ENCODE data around the gene FEZ2.

GRCh38 chr2:36559221-36559942 lies 38.6 kb downstream of the FEZ2 start:
- TF ChIP-seq, protein P1, sequence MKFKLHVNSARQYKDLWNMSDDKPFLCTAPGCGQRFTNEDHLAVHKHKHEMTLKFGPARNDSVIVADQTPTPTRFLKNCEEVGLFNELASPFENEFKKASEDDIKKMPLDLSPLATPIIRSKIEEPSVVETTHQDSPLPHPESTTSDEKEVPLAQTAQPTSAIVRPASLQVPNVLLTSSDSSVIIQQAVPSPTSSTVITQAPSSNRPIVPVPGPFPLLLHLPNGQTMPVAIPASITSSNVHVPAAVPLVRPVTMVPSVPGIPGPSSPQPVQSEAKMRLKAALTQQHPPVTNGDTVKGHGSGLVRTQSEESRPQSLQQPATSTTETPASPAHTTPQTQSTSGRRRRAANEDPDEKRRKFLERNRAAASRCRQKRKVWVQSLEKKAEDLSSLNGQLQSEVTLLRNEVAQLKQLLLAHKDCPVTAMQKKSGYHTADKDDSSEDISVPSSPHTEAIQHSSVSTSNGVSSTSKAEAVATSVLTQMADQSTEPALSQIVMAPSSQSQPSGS (CRISPR knock-in tag; IDR thresholded peaks at IDR 0.05): no peak
- TF ChIP-seq RELA (CRISPR knock-in tag; IDR thresholded peaks at IDR 0.05) (no peak), YY1 (IDR thresholded peaks at IDR 0.05; ENCODE audit: insufficient read depth, insufficient replicate concordance, low read depth, low read length) (no peak), EP300 (IDR thresholded peaks at IDR 0.05; ENCODE audit: low read depth in 2 of 2, low read length in 2 of 2) (no peak), EP300 (CRISPR knock-in tag; IDR thresholded peaks at IDR 0.05; ENCODE audit: borderline replicate concordance) (no peak), CCAR2 (optimal IDR thresholded peaks at IDR 0.05; ENCODE audit: low read depth, low read length) (no peak), ZBTB20 (CRISPR knock-in tag; IDR thresholded peaks at IDR 0.05; ENCODE audit: borderline replicate concordance, low read depth) (no peak), ELF1 (CRISPR knock-in tag; IDR thresholded peaks at IDR 0.05) (no peak), ZSCAN30 (CRISPR knock-in tag; IDR thresholded peaks at IDR 0.05) (no peak)
- TF ChIP-seq, protein P2, sequence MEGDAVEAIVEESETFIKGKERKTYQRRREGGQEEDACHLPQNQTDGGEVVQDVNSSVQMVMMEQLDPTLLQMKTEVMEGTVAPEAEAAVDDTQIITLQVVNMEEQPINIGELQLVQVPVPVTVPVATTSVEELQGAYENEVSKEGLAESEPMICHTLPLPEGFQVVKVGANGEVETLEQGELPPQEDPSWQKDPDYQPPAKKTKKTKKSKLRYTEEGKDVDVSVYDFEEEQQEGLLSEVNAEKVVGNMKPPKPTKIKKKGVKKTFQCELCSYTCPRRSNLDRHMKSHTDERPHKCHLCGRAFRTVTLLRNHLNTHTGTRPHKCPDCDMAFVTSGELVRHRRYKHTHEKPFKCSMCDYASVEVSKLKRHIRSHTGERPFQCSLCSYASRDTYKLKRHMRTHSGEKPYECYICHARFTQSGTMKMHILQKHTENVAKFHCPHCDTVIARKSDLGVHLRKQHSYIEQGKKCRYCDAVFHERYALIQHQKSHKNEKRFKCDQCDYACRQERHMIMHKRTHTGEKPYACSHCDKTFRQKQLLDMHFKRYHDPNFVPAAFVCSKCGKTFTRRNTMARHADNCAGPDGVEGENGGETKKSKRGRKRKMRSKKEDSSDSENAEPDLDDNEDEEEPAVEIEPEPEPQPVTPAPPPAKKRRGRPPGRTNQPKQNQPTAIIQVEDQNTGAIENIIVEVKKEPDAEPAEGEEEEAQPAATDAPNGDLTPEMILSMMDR (CRISPR knock-in tag; IDR thresholded peaks at IDR 0.05): no peak
- TF ChIP-seq, protein P3, sequence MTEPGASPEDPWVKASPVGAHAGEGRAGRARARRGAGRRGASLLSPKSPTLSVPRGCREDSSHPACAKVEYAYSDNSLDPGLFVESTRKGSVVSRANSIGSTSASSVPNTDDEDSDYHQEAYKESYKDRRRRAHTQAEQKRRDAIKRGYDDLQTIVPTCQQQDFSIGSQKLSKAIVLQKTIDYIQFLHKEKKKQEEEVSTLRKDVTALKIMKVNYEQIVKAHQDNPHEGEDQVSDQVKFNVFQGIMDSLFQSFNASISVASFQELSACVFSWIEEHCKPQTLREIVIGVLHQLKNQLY (CRISPR knock-in tag; IDR thresholded peaks at IDR 0.05): no peak
